ENCODE data around the gene PTCH1. TPM values are rescaled to one million over a fixed set of nuclear protein-coding genes. Genes with fewer than 3 reads are reported as not detected.

The PTCH1 gene
- total RNA-seq, 1 donor from 2014 or later, result 25.2 TPM

- no peaks in the 10 kb centered on the region for H3K27me3 ChIP-seq
- H3K36me3 ChIP-seq, result peaks cover 34 to 65% of the 10 kb centered on the region in 2 donors
- no peaks in the 10 kb centered on the region for H3K9me3 ChIP-seq
- H3K27ac ChIP-seq, result no peak overlapping the region
- H3K4me1 ChIP-seq, result no peaks in the 10 kb centered on the region
- no peak overlapping the region for H3K4me3 ChIP-seq
- intact Hi-C loops (cut with DNase I), result no loop called here
- peak in 1 of 2 donors; percentile 15 for DNase-seq (ENCODE audit: low spot score in 2 of 2)
- TF ChIP-seq CTCF (IDR thresholded peaks at IDR 0.05), result no peak
Measured at GRCh38 chr9:95459851-95460517, 56.8 kb downstream of the PTCH1 start.

GRCh38 chr9:95459178-95459577, 57.6 kb downstream of the PTCH1 start:
- Histone ChIP-seq H3K9me3 (no peaks in the 10 kb centered on the region), H3K27ac (no peak overlapping the region), H3K36me3 (peaks cover 34 to 70% of the 10 kb centered on the region in 2 donors), H3K4me1 (no peaks in the 10 kb centered on the region), H3K27me3 (no peaks in the 10 kb centered on the region), H3K4me3 (no peak overlapping the region)
- no peak for DNase-seq (ENCODE audit: low spot score in 2 of 2)
- no peak for TF ChIP-seq CTCF (IDR thresholded peaks at IDR 0.05)
- intact Hi-C loops (cut with DNase I), result no loop called here

- no peaks in the 10 kb centered on the region for H3K9me3 ChIP-seq
- peak in 1 of 2 donors; percentile 34 for DNase-seq (ENCODE audit: low spot score in 2 of 2)
- peaks cover 34 to 75% of the 10 kb centered on the region in 2 donors for H3K36me3 ChIP-seq
- no peak for TF ChIP-seq CTCF (IDR thresholded peaks at IDR 0.05)
- no peak overlapping the region for H3K27ac ChIP-seq
- no peak overlapping the region for H3K4me3 ChIP-seq
- no peaks in the 10 kb centered on the region for H3K4me1 ChIP-seq
- intact Hi-C loops (cut with DNase I), result no loop called here
- no peaks in the 10 kb centered on the region for H3K27me3 ChIP-seq
Measured at GRCh38 chr9:95458666-95459065, 58.1 kb downstream of the PTCH1 start.

GRCh38 chr9:95457769-95458168, 59.0 kb downstream of the PTCH1 start:
- peak in 1 of 2 donors; percentile 48 for DNase-seq (ENCODE audit: low spot score in 2 of 2)

GRCh38 chr9:95455714-95456113, 61.1 kb downstream of the PTCH1 start:
- H3K27me3 ChIP-seq, result no peaks in the 10 kb centered on the region
- DNase-seq (ENCODE audit: low spot score in 2 of 2), result peak in 1 of 2 donors; percentile 13
- H3K9me3 ChIP-seq, result no peaks in the 10 kb centered on the region
- TF ChIP-seq CTCF (IDR thresholded peaks at IDR 0.05), result no peak
- H3K27ac ChIP-seq, result no peak overlapping the region
- H3K4me3 ChIP-seq, result no peak overlapping the region
- H3K4me1 ChIP-seq, result no peaks in the 10 kb centered on the region
- intact Hi-C loops (cut with DNase I), result no loop called here
- peaks cover 44 to 93% of the 10 kb centered on the region in 2 donors for H3K36me3 ChIP-seq

More at GRCh38 chr9:95457769-95458168, 59.0 kb downstream of the PTCH1 start:
- peaks cover 42 to 84% of the 10 kb centered on the region in 2 donors for H3K36me3 ChIP-seq
- H3K27me3 ChIP-seq, result no peaks in the 10 kb centered on the region
- no peak for TF ChIP-seq CTCF (IDR thresholded peaks at IDR 0.05)
- no peak overlapping the region for H3K4me3 ChIP-seq
- intact Hi-C loops (cut with DNase I), result no loop called here
- H3K9me3 ChIP-seq, result no peaks in the 10 kb centered on the region
- no peak overlapping the region for H3K27ac ChIP-seq
- H3K4me1 ChIP-seq, result no peaks in the 10 kb centered on the region

Measured in ascending aorta (tissue), 2 donors.